Esophagus muscularis mucosa (tissue), 3 donors: ENCODE measurements around the gene FES.

ENCODE experiments used
- POLR2A ChIP-seq: fragments of 450-650 bp; IDR thresholded peaks from one replicate; pipeline ENCODE4 v1.6.1; 2017; ENCODE audit warnings: antibody characterized with exemption, moderate library complexity, mild to moderate bottlenecking, low read depth
- POLR2AphosphoS5 ChIP-seq, 2 donors: sonication (generic); formaldehyde crosslinking; IDR thresholded peaks; one replicate each; pipeline ENCODE4 v1.6.1; 2017; ENCODE audit warnings: antibody characterized with exemption in 2 of 2
- TF ChIP-seq, protein P1 (sequence below), 3 experiments: fragments of 200-600 bp in 2 of 3; fragments of 450-650 bp in 1 of 3; sonication (generic) in 2 of 3; IDR thresholded peaks; one replicate each; pipeline ENCODE4 v1.5.1; 2017 to 2019; ENCODE audit warnings: antibody characterized with exemption in 3 of 3, mild to moderate bottlenecking in 2 of 3, moderate library complexity in 1 of 3

DNA sequence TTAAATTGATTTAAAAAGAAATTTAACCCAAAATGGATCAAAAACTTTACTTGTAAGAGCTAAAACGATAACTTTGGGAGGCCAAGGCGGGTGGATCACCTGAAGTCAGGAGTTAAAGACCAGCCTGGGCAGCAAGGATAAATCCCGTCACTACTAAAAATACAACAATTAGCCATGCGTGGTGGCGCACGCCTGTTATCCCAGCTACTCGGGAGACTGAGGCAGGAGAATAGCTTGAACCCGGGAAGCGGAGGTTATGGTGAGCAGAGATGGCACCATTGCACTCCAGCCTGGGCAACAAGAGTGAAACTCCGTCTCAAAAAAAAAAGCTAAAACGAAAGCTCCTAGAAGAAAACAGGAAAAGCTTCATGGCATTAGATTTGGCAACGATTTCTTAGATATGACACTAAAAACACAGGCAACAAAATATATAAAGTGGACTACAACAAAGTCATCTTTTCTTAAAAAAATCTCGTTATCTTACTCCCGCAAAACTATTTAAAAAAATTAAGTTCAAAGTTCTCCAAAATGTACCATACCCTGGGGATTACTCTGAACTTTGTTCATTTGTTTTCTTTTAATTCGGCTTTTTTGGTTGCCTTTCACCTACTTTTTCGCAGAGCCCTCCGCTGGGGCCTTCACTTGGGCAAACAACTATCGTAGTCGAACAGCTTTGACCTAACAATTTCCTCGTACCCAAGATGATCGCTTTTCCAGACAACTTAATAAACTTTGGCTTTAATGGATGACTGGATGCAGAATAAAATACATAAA is 45.1 kb downstream of the FES start:
- TF ChIP-seq POLR2A (no peak), POLR2AphosphoS5 (IDR thresholded peaks at IDR 0.05) (no peak)
- TF ChIP-seq, protein P1, sequence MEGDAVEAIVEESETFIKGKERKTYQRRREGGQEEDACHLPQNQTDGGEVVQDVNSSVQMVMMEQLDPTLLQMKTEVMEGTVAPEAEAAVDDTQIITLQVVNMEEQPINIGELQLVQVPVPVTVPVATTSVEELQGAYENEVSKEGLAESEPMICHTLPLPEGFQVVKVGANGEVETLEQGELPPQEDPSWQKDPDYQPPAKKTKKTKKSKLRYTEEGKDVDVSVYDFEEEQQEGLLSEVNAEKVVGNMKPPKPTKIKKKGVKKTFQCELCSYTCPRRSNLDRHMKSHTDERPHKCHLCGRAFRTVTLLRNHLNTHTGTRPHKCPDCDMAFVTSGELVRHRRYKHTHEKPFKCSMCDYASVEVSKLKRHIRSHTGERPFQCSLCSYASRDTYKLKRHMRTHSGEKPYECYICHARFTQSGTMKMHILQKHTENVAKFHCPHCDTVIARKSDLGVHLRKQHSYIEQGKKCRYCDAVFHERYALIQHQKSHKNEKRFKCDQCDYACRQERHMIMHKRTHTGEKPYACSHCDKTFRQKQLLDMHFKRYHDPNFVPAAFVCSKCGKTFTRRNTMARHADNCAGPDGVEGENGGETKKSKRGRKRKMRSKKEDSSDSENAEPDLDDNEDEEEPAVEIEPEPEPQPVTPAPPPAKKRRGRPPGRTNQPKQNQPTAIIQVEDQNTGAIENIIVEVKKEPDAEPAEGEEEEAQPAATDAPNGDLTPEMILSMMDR (IDR thresholded peaks at IDR 0.05), result no peak
